ENCODE measurements around the gene CCNY.

Gene CCNY

GRCh38 chr10:35598379-35598778 lies 262.1 kb downstream of the CCNY start:
- DNase-seq, result no peak

- DNase-seq, result no peak
Observed at GRCh38 chr10:35600193-35600592, 263.9 kb downstream of the CCNY start.

GRCh38 chr10:35605191-35605590 lies 268.9 kb downstream of the CCNY start, which contains the start of gene GJD4:
TSS of gene GJD4 (plus strand) at chr10:35605341. CDS start at chr10:35605568, 227 bp downstream.
- DNase-seq, result no peak

- no peak for DNase-seq
Observed at GRCh38 chr10:35606430-35606829, 270.1 kb downstream of the CCNY start.

- DNase-seq, result no peak
Observed at GRCh38 chr10:35607475-35608327, 271.4 kb downstream of the CCNY start.

GRCh38 chr10:35608328-35608672 lies 272.0 kb downstream of the CCNY start:
- DNase-seq, result no peak

- no peak for DNase-seq
Observed at GRCh38 chr10:35611750-35612149, 275.4 kb downstream of the CCNY start.

- no peak for DNase-seq
Observed at GRCh38 chr10:35612385-35613106, 276.2 kb downstream of the CCNY start.

GRCh38 chr10:35613107-35613440 lies 276.8 kb downstream of the CCNY start:
- no peak for DNase-seq

- no peak for DNase-seq
Observed at GRCh38 chr10:35613597-35614226, 277.4 kb downstream of the CCNY start.

- DNase-seq, result no peak
Observed at GRCh38 chr10:35614312-35614711, 278.0 kb downstream of the CCNY start.

All from inflammatory macrophage treated with lipopolysaccharide for 4 hours (primary cell).